Brain microvascular endothelial cell (primary cell): ENCODE data around the gene F2RL3.

Experiments
- DNase-seq: peaks from one replicate; pipeline ENCODE4 v3.0.0-alpha.2; 2020
- H3K27ac ChIP-seq: fragments of 250-450 bp; sonication (Bioruptor Pico); 2 replicates; pipeline ENCODE4 v1.5.1; 2020; ENCODE audit warnings: mild to moderate bottlenecking, moderate library complexity
- H3K27me3 ChIP-seq: fragments of 250-450 bp; sonication (Bioruptor Pico); replicated peaks from 2 replicates; pipeline ENCODE4 v1.5.1; 2020; ENCODE audit warnings: mild to moderate bottlenecking
- H3K36me3 ChIP-seq: fragments of 250-450 bp; sonication (Bioruptor Pico); replicated peaks from 2 replicates; pipeline ENCODE4 v1.5.1; 2020; ENCODE audit warnings: mild to moderate bottlenecking
- H3K4me3 ChIP-seq: 2 replicates; pipeline ENCODE4 v1.5.1; 2011; ENCODE audit warnings: low read depth, mild to moderate bottlenecking, control low read depth, low read length, moderate library complexity
- CTCF ChIP-seq: IDR thresholded peaks from 2 replicates; pipeline ENCODE4 v1.5.1; 2011; ENCODE audit warnings: low read depth, mild to moderate bottlenecking, moderate library complexity, low read length, control low read depth, inconsistent platforms; ENCODE audit errors: missing control alignments
- in situ Hi-C: cut with HindIII; loops from 2 replicates; pipeline ENCODE4 v1.10.0; 2017; ENCODE audit warnings: low sequenced_read_pairs, low pct_ligation_motif_present

F2RL3 gene

GRCh38 chr19:16889366-16889882 is 625 bp downstream of the F2RL3 start:
- H3K27ac ChIP-seq: no peak overlapping the region
- DNase-seq: no peak
- no peak overlapping the region for H3K4me3 ChIP-seq
- no peak for TF ChIP-seq CTCF
- H3K36me3 ChIP-seq: no peaks in the 10 kb centered on the region
- in situ Hi-C loops: no loop called here
- no peaks in the 10 kb centered on the region for H3K27me3 ChIP-seq

GRCh38 chr19:16889883-16890460 is 1.2 kb downstream of the F2RL3 start:
- H3K4me3 ChIP-seq: no peak overlapping the region
- no peak for TF ChIP-seq CTCF
- DNase-seq: no peak
- H3K36me3 ChIP-seq: no peaks in the 10 kb centered on the region
- H3K27ac ChIP-seq: no peak overlapping the region
- in situ Hi-C loops: no loop called here
- no peaks in the 10 kb centered on the region for H3K27me3 ChIP-seq

GRCh38 chr19:16890461-16891184 is 1.8 kb downstream of the F2RL3 start:
- no peak for TF ChIP-seq CTCF
- no peak overlapping the region for H3K4me3 ChIP-seq
- no peak for DNase-seq
- H3K36me3 ChIP-seq: no peaks in the 10 kb centered on the region
- no peak overlapping the region for H3K27ac ChIP-seq
- no peaks in the 10 kb centered on the region for H3K27me3 ChIP-seq
- in situ Hi-C loops: no loop called here

GRCh38 chr19:16891696-16892382 is 3.0 kb downstream of the F2RL3 start:
- Histone ChIP-seq H3K27me3 (no peaks in the 10 kb centered on the region), H3K36me3 (no peaks in the 10 kb centered on the region), H3K4me3 (no peak overlapping the region), H3K27ac (no peak overlapping the region)
- in situ Hi-C loops: no loop called here
- DNase-seq: no peak
- no peak for TF ChIP-seq CTCF

- in situ Hi-C loops: no loop called here
Measured at GRCh38 chr19:16892436-16892835, 3.6 kb downstream of the F2RL3 start.

More at GRCh38 chr19:16892436-16892835, 3.6 kb downstream of the F2RL3 start:
- no peak overlapping the region for H3K27ac ChIP-seq
- no peaks in the 10 kb centered on the region for H3K36me3 ChIP-seq
- H3K4me3 ChIP-seq: no peak overlapping the region
- no peaks in the 10 kb centered on the region for H3K27me3 ChIP-seq
- no peak for DNase-seq
- TF ChIP-seq CTCF: no peak
